ENCODE measurements around the gene MYO1E.
"Not testable (repeated sequence)": the region's sequence is repeated elsewhere in the genome, so short reads cannot be mapped to it uniquely, and the experiment has no call there.

MYO1E gene

DNA sequence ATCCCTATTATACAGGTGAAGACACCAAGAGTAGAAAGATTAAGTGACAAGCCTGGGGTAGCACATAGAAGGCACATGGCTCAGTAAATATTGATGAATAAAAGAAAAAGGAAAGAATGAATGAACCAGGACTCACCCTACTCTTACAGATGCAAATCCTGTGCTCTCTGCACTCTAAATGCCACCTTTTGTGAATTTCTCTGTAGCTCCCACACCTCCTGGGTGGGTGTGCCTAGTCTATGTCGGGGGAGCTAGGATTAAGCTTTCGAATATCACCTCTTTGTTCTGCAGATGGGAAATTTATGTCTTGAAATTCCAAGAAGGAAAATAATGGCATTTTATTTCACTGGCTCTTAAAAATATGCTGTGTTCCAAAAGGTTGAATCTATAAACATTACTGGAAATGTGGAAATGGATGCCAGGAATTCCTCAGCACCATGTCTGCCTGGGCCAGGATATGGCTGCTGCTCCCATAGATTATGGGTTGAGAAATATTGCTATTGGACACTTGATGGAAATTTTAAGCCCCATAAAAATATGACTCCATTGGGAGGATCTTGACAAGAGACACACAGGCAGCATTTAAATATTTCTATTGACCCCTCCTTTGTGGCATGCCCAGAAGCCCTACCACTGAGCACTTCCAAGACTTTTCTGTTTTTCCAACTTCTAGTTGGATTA is 224.4 kb downstream of the MYO1E start:
- DNase-seq (ENCODE audit: insufficient read length, low spot score) (no peak), FAIRE-seq (no peak)
- no peak for TF ChIP-seq POLR2A (IDR thresholded peaks at IDR 0.05; ENCODE audit: low read depth, low read length)

DNA sequence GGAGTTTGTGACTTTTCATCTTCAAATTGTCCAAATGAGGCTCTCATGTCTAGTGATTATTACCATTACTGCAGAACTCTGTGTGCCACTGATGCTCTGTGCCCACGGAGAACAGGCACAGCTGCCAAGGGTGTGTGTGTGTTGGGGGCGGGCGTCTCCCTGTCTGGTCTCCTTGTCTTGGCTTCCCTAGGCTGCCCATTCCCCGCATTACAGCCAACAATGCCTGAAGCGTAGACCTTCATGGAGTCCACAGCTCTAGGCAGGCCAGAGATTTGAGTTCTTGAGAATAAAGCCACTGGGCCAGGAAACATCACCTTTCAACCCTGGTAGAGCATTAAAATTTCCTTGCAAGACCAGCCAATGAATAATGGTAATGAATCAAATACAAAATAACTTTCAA is 225.0 kb downstream of the MYO1E start:
- no peak for TF ChIP-seq POLR2A (IDR thresholded peaks at IDR 0.05; ENCODE audit: low read depth, low read length)
- no peak for FAIRE-seq
- DNase-seq (ENCODE audit: insufficient read length, low spot score) = no peak

- DNase-seq (ENCODE audit: insufficient read length, low spot score); FAIRE-seq: not testable (repeated sequence)
Measured at GRCh38 chr15:59144594-59144993, 228.1 kb downstream of the MYO1E start.

DNA sequence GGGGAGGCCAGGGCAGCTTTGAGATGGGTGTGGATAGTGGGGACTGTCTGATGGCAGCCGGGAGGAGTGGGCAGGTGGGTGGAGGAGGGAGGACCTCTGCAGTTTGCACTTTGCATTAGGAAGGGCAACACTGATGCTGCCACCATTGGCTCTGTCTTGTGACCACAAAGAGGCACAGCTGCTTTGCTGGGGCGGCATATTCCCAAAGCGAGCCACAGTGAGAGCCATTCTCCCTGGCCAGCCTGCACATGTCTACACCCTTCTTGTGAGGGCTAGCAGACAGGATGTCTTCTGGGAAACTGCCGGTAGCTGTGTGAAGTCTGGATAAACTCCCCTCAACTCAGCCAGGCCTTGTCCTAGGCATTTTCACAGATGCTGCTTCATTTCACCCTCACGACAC is 229.4 kb downstream of the MYO1E start:
- no peak for FAIRE-seq
- TF ChIP-seq POLR2A (IDR thresholded peaks at IDR 0.05; ENCODE audit: low read depth, low read length) = no peak

DNA sequence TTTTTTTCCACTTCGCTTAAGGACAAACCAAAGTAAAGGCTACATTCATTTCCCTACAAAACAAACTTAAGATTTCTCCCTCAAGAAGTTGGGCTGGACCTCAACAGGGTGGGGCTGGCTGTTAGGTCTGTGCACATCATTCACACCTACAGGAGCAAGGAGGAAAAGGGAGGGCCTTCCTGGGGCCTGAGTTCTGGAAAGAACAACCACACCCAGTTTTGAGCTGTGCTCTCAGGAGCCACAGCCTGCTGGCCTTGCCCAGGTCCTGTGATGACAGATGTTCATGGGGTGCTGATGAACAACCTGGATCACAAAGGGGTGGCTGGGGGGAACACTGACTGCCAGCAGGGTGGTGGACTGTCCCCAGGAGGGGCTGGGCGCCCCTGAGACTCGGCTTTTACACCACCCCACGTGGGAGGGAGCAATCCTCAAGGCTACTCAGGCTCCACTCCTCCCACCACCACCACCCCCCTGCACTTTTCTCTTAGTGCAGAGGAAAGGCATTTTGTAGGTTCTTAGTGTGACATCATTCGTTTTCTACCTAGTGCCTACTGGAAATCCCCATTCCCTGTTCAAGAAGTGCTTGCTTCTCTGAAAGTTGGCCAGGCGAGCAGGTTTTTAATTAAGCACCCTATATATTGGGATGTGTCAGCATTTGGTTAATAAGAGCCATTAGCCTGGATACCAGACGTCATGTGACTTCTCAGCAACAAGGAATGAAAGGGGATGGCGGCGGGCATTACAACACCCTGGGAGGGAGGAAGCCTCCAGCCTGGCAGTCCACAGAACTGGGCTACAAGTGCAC is 232.0 kb downstream of the MYO1E start:
- FAIRE-seq (no peak), DNase-seq (ENCODE audit: insufficient read length, low spot score) (no peak)
- TF ChIP-seq POLR2A (IDR thresholded peaks at IDR 0.05; ENCODE audit: low read depth, low read length) = no peak

More for the DNA sequence above, 229.4 kb downstream of the MYO1E start:
- DNase-seq (ENCODE audit: insufficient read length, low spot score) = no peak

- TF ChIP-seq POLR2A (IDR thresholded peaks at IDR 0.05; ENCODE audit: low read depth, low read length) = no peak
- FAIRE-seq (no peak), DNase-seq (ENCODE audit: insufficient read length, low spot score) (peak; percentile 32)
Measured at GRCh38 chr15:59138243-59138642, 234.4 kb downstream of the MYO1E start.

DNA sequence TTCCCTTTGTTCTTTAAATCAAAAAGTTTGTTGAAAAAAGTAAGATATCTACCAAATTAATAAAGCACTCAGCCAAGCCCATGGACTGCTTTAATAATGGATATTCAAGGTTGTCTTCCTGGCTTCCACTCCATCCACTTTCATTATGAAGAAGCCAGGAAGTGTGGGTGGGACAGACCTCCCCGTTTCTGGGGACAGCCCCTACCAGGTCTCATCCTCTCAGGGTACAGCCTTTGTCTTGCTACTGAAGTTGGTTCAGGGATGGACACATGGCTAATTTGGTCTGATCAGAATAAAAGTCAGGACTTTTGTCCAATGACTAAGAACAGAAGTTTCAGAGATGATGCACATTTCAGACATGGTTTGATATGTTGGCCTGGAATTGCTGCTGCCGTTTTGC is 235.1 kb downstream of the MYO1E start:
- DNase-seq (ENCODE audit: insufficient read length, low spot score) (no peak), FAIRE-seq (no peak)
- no peak for TF ChIP-seq POLR2A (IDR thresholded peaks at IDR 0.05; ENCODE audit: low read depth, low read length)

GRCh38 chr15:59133929-59134427 is 238.7 kb downstream of the MYO1E start:
- TF ChIP-seq POLR2A (IDR thresholded peaks at IDR 0.05; ENCODE audit: low read depth, low read length) = no peak
- FAIRE-seq = no peak
- no peak for DNase-seq (ENCODE audit: insufficient read length, low spot score)

DNA sequence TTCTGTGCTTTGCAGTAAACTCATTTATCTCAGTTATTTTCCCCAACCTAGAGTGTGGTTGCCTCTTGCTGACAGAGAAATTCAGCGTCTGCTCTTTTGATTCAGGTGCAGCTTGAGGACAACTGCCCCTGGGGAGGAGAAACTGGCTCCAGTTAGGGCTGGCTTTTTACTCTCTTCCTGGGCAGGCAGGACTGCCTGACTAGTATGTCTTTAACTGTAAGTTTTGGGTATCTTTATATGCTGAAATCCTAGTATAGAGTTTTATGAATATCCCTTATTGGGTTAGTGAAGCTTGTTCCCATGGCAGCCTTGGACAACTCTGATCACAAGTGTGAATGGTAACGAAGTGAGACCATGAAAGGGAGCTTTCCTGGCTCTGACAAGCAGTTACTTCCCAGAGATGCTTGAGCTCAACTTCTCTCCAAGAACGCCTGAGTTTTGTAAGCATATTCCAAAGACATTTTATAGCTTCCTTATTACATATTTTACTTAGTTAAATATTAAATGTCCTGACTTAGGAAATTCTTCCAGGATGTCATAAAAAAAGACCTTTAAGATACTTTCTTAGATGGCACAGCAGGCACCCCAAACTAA is 240.6 kb downstream of the MYO1E start:
- TF ChIP-seq POLR2A (IDR thresholded peaks at IDR 0.05; ENCODE audit: low read depth, low read length) = no peak
- FAIRE-seq (no peak), DNase-seq (ENCODE audit: insufficient read length, low spot score) (no peak)

DNA sequence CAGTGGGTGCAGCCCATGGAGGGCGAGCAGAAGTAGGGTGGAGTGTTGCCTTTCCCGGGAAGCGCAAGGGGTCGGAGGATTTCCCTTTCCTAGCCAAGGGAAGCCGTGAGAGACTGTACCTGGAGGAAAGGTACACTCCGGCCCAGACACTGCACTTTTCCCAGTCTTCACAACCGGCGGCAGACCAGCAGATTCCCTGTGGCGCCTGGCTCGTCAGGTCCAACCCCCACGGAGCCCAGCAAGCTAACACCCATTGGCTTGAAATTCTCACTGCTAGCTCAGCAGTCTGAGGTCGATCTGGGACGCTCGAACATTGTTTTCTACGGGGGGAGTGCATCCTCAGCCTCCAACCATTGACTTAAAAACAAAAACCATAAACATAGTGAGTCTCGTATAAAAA is 241.2 kb downstream of the MYO1E start:
- FAIRE-seq = no peak

DNA sequence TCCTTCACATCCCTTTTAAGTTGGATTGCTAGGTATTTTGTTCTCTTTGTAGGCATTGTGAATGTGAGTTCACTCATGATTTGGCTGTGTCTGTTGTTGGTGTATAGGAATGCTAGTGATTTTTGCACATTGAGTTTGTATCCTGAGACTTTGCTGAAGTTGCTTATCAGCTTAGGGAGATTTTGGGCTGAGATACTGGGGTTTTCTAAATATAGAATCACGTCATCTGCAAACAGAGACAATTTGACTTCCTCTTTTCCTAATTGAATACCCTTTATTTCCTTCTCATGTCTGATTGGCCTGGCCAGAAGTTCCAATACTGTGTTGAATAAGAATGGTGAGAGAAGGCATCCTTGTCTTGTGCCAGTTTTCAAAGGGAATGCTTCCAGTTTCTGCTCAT is 245.4 kb downstream of the MYO1E start:
- DNase-seq (ENCODE audit: insufficient read length, low spot score); FAIRE-seq: not testable (repeated sequence)

More for the DNA sequence above, 241.2 kb downstream of the MYO1E start:
- TF ChIP-seq POLR2A (IDR thresholded peaks at IDR 0.05; ENCODE audit: low read depth, low read length) = no peak
- DNase-seq (ENCODE audit: insufficient read length, low spot score) = no peak

GRCh38 chr15:59125683-59126082 is 247.0 kb downstream of the MYO1E start:
- FAIRE-seq; DNase-seq (ENCODE audit: insufficient read length, low spot score): not testable (repeated sequence)

GRCh38 chr15:59124261-59124660 is 248.4 kb downstream of the MYO1E start:
- TF ChIP-seq POLR2A (IDR thresholded peaks at IDR 0.05; ENCODE audit: low read depth, low read length) = no peak
- DNase-seq (ENCODE audit: insufficient read length, low spot score) (no peak), FAIRE-seq (no peak)

GRCh38 chr15:59120937-59121336 is 251.7 kb downstream of the MYO1E start:
- DNase-seq (ENCODE audit: insufficient read length, low spot score) (no peak), FAIRE-seq (no peak)
- no peak for TF ChIP-seq POLR2A (IDR thresholded peaks at IDR 0.05; ENCODE audit: low read depth, low read length)

GRCh38 chr15:59119625-59120024 is 253.0 kb downstream of the MYO1E start:
- TF ChIP-seq POLR2A (IDR thresholded peaks at IDR 0.05; ENCODE audit: low read depth, low read length) = no peak
- FAIRE-seq (no peak), DNase-seq (ENCODE audit: insufficient read length, low spot score) (no peak)
